ENCODE data around the gene TCEA2. TPM values are rescaled to one million over a fixed set of nuclear protein-coding genes. Genes with fewer than 3 reads are reported as not detected.

Gene TCEA2
- total and polyA plus RNA-seq, 2 of the 13 experiments (the other 11 are each of a cell fraction or from before 2014, with no cell fraction given) = 28.1 to 33.7 TPM

GRCh38 chr20:64041040-64041780 lies 21.8 kb upstream of the TCEA2 start (continued):
- TF ChIP-seq BRF2 (CRISPR knock-in tag; IDR thresholded peaks at IDR 0.05) (no peak; the same call in 1 of the 2 replicates), IKZF4 (CRISPR knock-in tag; IDR thresholded peaks at IDR 0.05; ENCODE audit: borderline replicate concordance, low read depth, not compliant biosample characterization) (peak; percentile 24), ZNF207 (IDR thresholded peaks at IDR 0.05; ENCODE audit: borderline replicate concordance) (no peak), ATF7-NPFF (CRISPR knock-in tag; IDR thresholded peaks at IDR 0.05; ENCODE audit: low read depth) (peak; percentile 84), BRD4 (CRISPR knock-in tag; IDR thresholded peaks at IDR 0.05) (no peak; the same call in 1 of the 2 replicates), NCOA5 (CRISPR knock-in tag; IDR thresholded peaks at IDR 0.05) (no peak), ZNF343 (CRISPR knock-in tag; IDR thresholded peaks at IDR 0.05) (peak; percentile 59; the same call in 1 of the 2 replicates), MATR3 (CRISPR knock-in tag; IDR thresholded peaks at IDR 0.05) (no peak), ARID5B (CRISPR knock-in tag; IDR thresholded peaks at IDR 0.05) (peak; percentile 23; the same call in 1 of the 2 replicates), CC2D1A (CRISPR knock-in tag; IDR thresholded peaks at IDR 0.05) (peak; percentile 55; the same call in 1 of the 2 replicates), RFX5 (IDR thresholded peaks at IDR 0.05; ENCODE audit: low read depth, low read length) (no peak), ZBTB7B (CRISPR knock-in tag; IDR thresholded peaks at IDR 0.05) (peak; percentile 49; the same call in 1 of the 2 replicates), DNMT1 (CRISPR knock-in tag; IDR thresholded peaks at IDR 0.05) (no peak), EEA1 (CRISPR knock-in tag; IDR thresholded peaks at IDR 0.05; ENCODE audit: borderline replicate concordance) (no peak), SMC3 (IDR thresholded peaks at IDR 0.05; ENCODE audit: low read length) (no peak), ZMYM2 (CRISPR knock-in tag; IDR thresholded peaks at IDR 0.05) (no peak), TBX2 (CRISPR knock-in tag; IDR thresholded peaks at IDR 0.05; ENCODE audit: borderline replicate concordance) (peak; percentile 54; the same call in 1 of the 2 replicates)
- TF ChIP-seq, protein P1, sequence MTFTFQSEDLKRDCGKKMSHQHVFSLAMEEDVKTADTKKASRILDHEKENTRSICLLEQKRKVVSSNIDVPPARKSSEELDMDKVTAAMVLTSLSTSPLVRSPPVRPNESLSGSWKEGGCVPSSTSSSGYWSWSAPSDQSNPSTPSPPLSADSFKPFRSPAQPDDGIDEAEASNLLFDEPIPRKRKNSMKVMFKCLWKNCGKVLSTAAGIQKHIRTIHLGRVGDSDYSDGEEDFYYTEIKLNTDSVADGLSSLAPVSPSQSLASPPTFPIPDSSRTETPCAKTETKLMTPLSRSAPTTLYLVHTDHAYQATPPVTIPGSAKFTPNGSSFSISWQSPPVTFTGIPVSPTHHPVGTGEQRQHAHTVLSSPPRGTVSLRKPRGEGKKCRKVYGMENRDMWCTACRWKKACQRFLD (CRISPR knock-in tag; IDR thresholded peaks at IDR 0.05; ENCODE audit: borderline replicate concordance) = 0 out of 2 replicates have a peak, but pooled peaks have one; percentile 11
- TF ChIP-seq, protein P2, sequence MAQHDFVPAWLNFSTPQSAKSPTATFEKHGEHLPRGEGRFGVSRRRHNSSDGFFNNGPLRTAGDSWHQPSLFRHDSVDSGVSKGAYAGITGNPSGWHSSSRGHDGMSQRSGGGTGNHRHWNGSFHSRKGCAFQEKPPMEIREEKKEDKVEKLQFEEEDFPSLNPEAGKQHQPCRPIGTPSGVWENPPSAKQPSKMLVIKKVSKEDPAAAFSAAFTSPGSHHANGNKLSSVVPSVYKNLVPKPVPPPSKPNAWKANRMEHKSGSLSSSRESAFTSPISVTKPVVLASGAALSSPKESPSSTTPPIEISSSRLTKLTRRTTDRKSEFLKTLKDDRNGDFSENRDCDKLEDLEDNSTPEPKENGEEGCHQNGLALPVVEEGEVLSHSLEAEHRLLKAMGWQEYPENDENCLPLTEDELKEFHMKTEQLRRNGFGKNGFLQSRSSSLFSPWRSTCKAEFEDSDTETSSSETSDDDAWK (CRISPR knock-in tag; IDR thresholded peaks at IDR 0.05) = no peak
- TF ChIP-seq, protein P3, sequence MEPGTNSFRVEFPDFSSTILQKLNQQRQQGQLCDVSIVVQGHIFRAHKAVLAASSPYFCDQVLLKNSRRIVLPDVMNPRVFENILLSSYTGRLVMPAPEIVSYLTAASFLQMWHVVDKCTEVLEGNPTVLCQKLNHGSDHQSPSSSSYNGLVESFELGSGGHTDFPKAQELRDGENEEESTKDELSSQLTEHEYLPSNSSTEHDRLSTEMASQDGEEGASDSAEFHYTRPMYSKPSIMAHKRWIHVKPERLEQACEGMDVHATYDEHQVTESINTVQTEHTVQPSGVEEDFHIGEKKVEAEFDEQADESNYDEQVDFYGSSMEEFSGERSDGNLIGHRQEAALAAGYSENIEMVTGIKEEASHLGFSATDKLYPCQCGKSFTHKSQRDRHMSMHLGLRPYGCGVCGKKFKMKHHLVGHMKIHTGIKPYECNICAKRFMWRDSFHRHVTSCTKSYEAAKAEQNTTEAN (CRISPR knock-in tag; conservative IDR thresholded peaks at IDR 0.05) = no peak
